H9 (cell line): ENCODE data around the gene MEI4. TPM values are rescaled to one million over a fixed set of nuclear protein-coding genes. Genes with fewer than 3 reads are reported as not detected.

Experiments
- DNase-seq: peaks from one replicate; pipeline ENCODE4 v3.0.0-alpha.2; 2017
- H2AFZ ChIP-seq: one replicate; pipeline ENCODE4 v1.6.1; 2013; ENCODE audit warnings: mild to moderate bottlenecking, low read length, control low read depth, moderate library complexity
- H2AK5ac ChIP-seq: 2 replicates; pipeline ENCODE4 v1.6.1; 2013; ENCODE audit warnings: low read length, control low read depth, mixed read lengths; ENCODE audit not compliant: insufficient read length
- H2BK120ac ChIP-seq: one replicate; pipeline ENCODE4 v1.6.1; 2013; ENCODE audit warnings: low read depth, mild to moderate bottlenecking, low read length, control low read depth, inconsistent platforms; ENCODE audit not compliant: poor library complexity, severe bottlenecking
- H2BK12ac ChIP-seq: 2 replicates; pipeline ENCODE4 v1.6.1; 2013; ENCODE audit warnings: low read length, control low read depth, mixed read lengths, low read depth; ENCODE audit not compliant: insufficient read length
- H2BK15ac ChIP-seq: 2 replicates; pipeline ENCODE4 v1.6.1; 2013; ENCODE audit warnings: low read depth, low read length, control low read depth
- H2BK20ac ChIP-seq: one replicate; pipeline ENCODE4 v1.6.1; 2013; ENCODE audit warnings: low read depth, mild to moderate bottlenecking, low read length, control low read depth, inconsistent platforms; ENCODE audit not compliant: poor library complexity, severe bottlenecking
- H2BK5ac ChIP-seq: 2 replicates; pipeline ENCODE4 v1.6.1; 2013; ENCODE audit warnings: low read length, control low read depth, mixed read lengths; ENCODE audit not compliant: insufficient read length
- H3K14ac ChIP-seq: 2 replicates; pipeline ENCODE4 v1.6.1; 2013; ENCODE audit warnings: low read length, control low read depth; ENCODE audit not compliant: insufficient read depth
- H3K18ac ChIP-seq: 2 replicates; pipeline ENCODE4 v1.6.1; 2013; ENCODE audit warnings: low read depth, mild to moderate bottlenecking, mixed read lengths, low read length, control low read depth; ENCODE audit not compliant: insufficient read length
- H3K23ac ChIP-seq: 2 replicates; pipeline ENCODE4 v1.6.1; 2013; ENCODE audit warnings: low read length, control low read depth, mixed read lengths, low read depth; ENCODE audit not compliant: insufficient read length
- H3K23me2 ChIP-seq: 2 replicates; pipeline ENCODE4 v1.6.1; 2013; ENCODE audit warnings: low read depth, mild to moderate bottlenecking, mixed read lengths, low read length, control low read depth; ENCODE audit not compliant: insufficient read length, poor library complexity, severe bottlenecking
- H3K27ac ChIP-seq: 2 replicates; pipeline ENCODE4 v1.5.1; 2013; ENCODE audit warnings: low read length, control low read depth, mixed read lengths, low read depth; ENCODE audit not compliant: insufficient read length
- H3K27me3 ChIP-seq: 2 replicates; pipeline ENCODE4 v1.6.1; 2013; ENCODE audit warnings: low read length, control low read depth, inconsistent platforms; ENCODE audit not compliant: insufficient read depth
- H3K4ac ChIP-seq: 2 replicates; pipeline ENCODE4 v1.6.1; 2013; ENCODE audit warnings: low read depth, mild to moderate bottlenecking, control low read depth, inconsistent platforms, low read length, moderate library complexity
- H3K4me1 ChIP-seq: 2 replicates; pipeline ENCODE4 v1.6.1; 2013; ENCODE audit warnings: low read length, control low read depth, inconsistent platforms; ENCODE audit not compliant: insufficient read depth
- H3K4me2 ChIP-seq: 2 replicates; pipeline ENCODE4 v1.6.1; 2013; ENCODE audit warnings: low read length, control low read depth, mixed read lengths; ENCODE audit not compliant: insufficient read length, insufficient read depth
- H3K56ac ChIP-seq: 2 replicates; pipeline ENCODE4 v1.6.1; 2013; ENCODE audit warnings: low read depth, mild to moderate bottlenecking, mixed read lengths, low read length, control low read depth; ENCODE audit not compliant: insufficient read length
- H3K79me1 ChIP-seq: 2 replicates; pipeline ENCODE4 v1.6.1; 2013; ENCODE audit warnings: low read depth, mild to moderate bottlenecking, moderate library complexity, low read length, control low read depth, inconsistent platforms; ENCODE audit not compliant: insufficient read depth, poor library complexity, severe bottlenecking
- H3K79me2 ChIP-seq: 2 replicates; pipeline ENCODE4 v1.6.1; 2013; ENCODE audit warnings: low read length, control low read depth, inconsistent platforms; ENCODE audit not compliant: insufficient read depth
- H3K9ac ChIP-seq: 2 replicates; pipeline ENCODE4 v1.6.1; 2013; ENCODE audit warnings: low read length, control low read depth, mixed read lengths; ENCODE audit not compliant: insufficient read length; ENCODE audit errors: extremely low read depth
- H3K9me3 ChIP-seq: one replicate; pipeline ENCODE4 v1.6.1; 2013; ENCODE audit warnings: low read depth, low read length, inconsistent platforms; ENCODE audit not compliant: control insufficient read depth
- H3T11ph ChIP-seq: one replicate; pipeline ENCODE4 v1.6.1; 2013; ENCODE audit warnings: mild to moderate bottlenecking, low read length, control low read depth, inconsistent platforms
- H4K20me1 ChIP-seq: one replicate; pipeline ENCODE4 v1.6.1; 2013; ENCODE audit not compliant: control insufficient read depth, insufficient read length, insufficient read depth
- H4K5ac ChIP-seq: 2 replicates; pipeline ENCODE4 v1.6.1; 2013; ENCODE audit warnings: low read depth, mild to moderate bottlenecking, mixed read lengths, low read length, control low read depth; ENCODE audit not compliant: insufficient read length
- H4K8ac ChIP-seq: replicated peaks from 2 replicates; pipeline ENCODE4 v1.6.1; 2013; ENCODE audit warnings: low read length, control low read depth, mixed read lengths, low read depth; ENCODE audit not compliant: insufficient read length
- H4K91ac ChIP-seq: 2 replicates; pipeline ENCODE4 v1.6.1; 2013; ENCODE audit warnings: low read depth, mild to moderate bottlenecking, moderate library complexity, mixed read lengths, low read length, control low read depth; ENCODE audit not compliant: insufficient read length
- H3K27ac Mint-ChIP-seq, 3 experiments: 2 replicates in 2 of 3; 3 replicates in 1 of 3; pipeline ENCODE4 v1.8.0; 2020 to 2021; ENCODE audit warnings: mixed read lengths in 3 of 3, mild to moderate bottlenecking in 1 of 3, moderate library complexity in 1 of 3
- H3K27me3 Mint-ChIP-seq: 2 replicates; pipeline ENCODE4 v1.8.0; 2021; ENCODE audit warnings: low read depth, mild to moderate bottlenecking, moderate library complexity, mixed read lengths
- H3K36me3 Mint-ChIP-seq, 3 experiments: 2 replicates in 2 of 3; 3 replicates in 1 of 3; pipeline ENCODE4 v1.8.0; 2020 to 2021; ENCODE audit warnings: low read depth in 3 of 3, mixed read lengths in 3 of 3; ENCODE audit not compliant: insufficient read depth in 1 of 3
- H3K4me1 Mint-ChIP-seq, 2 experiments: 2 replicates each; pipeline ENCODE4 v1.8.0; 2020; ENCODE audit warnings: mixed read lengths in 2 of 2
- H3K4me3 Mint-ChIP-seq, 2 experiments: 2 replicates in 1 of 2; 3 replicates in 1 of 2; pipeline ENCODE4 v1.8.0; 2020 to 2021; ENCODE audit warnings: mild to moderate bottlenecking in 2 of 2, mixed read lengths in 2 of 2, moderate library complexity in 1 of 2
- H3K9me3 Mint-ChIP-seq, 2 experiments: 2 replicates in 1 of 2; 3 replicates in 1 of 2; pipeline ENCODE4 v1.8.0; 2020; ENCODE audit warnings: mild to moderate bottlenecking in 2 of 2, mixed read lengths in 2 of 2, moderate library complexity in 1 of 2
- CTCF ChIP-seq: fragments of 200-600 bp; sonication (generic); conservative IDR thresholded peaks from 3 replicates; pipeline ENCODE4 v1.8.0; 2021; ENCODE audit warnings: antibody characterized with exemption, mild to moderate bottlenecking
- WGBS: extraction: QIAGEN DNeasy Blood & Tissue Kit; methylation state at CpG from one replicate; pipeline ENCODE4 v1.1.7; 2013; ENCODE audit warnings: missing lambda C conversion rate, low lambda C conversion rate, mixed read lengths; ENCODE audit not compliant: insufficient read length; ENCODE audit errors: extremely low coverage; 5-methylcytosine and 5-hydroxymethylcytosine counted together
- total RNA-seq: library from RNA; stranded (reverse); gene quantifications from 2 replicates; pipeline ENCODE4 v1.2.1, GENCODE V29; 2021

MEI4 gene
- total RNA-seq, 1 experiment from 2014 or later: 0.55 TPM

- H3K23ac ChIP-seq: no peak overlapping the region
- no CpG with 5 or more reads among the region's 4 CpGs for WGBS
- H2BK20ac ChIP-seq: no peak overlapping the region
- H3K79me1 ChIP-seq: no peaks in the 10 kb centered on the region
- no peaks in the 10 kb centered on the region for H3K23me2 ChIP-seq
- no peak overlapping the region for H3K4ac ChIP-seq
- H3T11ph ChIP-seq: no peak overlapping the region
- no peak overlapping the region for H3K9ac ChIP-seq
- no peak overlapping the region for H3K14ac ChIP-seq
- H3K27me3 Mint-ChIP-seq: no peaks in the 10 kb centered on the region
- no peak overlapping the region for H3K4me3 Mint-ChIP-seq
- H3K18ac ChIP-seq: no peak overlapping the region
- no peaks in the 10 kb centered on the region for H3K4me1 ChIP-seq
- H2BK12ac ChIP-seq: no peak overlapping the region
- H2BK5ac ChIP-seq: no peak overlapping the region
- no peak overlapping the region for H3K4me2 ChIP-seq
- DNase-seq: no peak
- no peak overlapping the region for H3K56ac ChIP-seq
- no peak overlapping the region for H4K91ac ChIP-seq
- no peak for TF ChIP-seq CTCF
- no peak overlapping the region for H3K27ac Mint-ChIP-seq
- no peaks in the 10 kb centered on the region; a peak in 1 of 5 replicates for H3K9me3 Mint-ChIP-seq
- H3K4me1 Mint-ChIP-seq: no peaks in the 10 kb centered on the region
- H2BK15ac ChIP-seq: no peak overlapping the region
- no peak overlapping the region for H2AK5ac ChIP-seq
- no peaks in the 10 kb centered on the region for H3K27me3 ChIP-seq
- H3K36me3 Mint-ChIP-seq: no peaks in the 10 kb centered on the region
- H3K9me3 ChIP-seq: no peaks in the 10 kb centered on the region
- no peak overlapping the region for H2AFZ ChIP-seq
- no peaks in the 10 kb centered on the region for H4K20me1 ChIP-seq
- H2BK120ac ChIP-seq: no peak overlapping the region
- no peaks in the 10 kb centered on the region for H3K79me2 ChIP-seq
- no peak overlapping the region for H3K27ac ChIP-seq
- H4K8ac ChIP-seq: no peak overlapping the region
- no peak overlapping the region for H4K5ac ChIP-seq
Measured at GRCh38 chr6:77834591-77834996, 181.8 kb downstream of the MEI4 start.
